ENCODE measurements around the gene RPS6KB2.
"Not testable (repeated sequence)": the region's sequence is repeated elsewhere in the genome, so short reads cannot be mapped to it uniquely, and the experiment has no call there.

RPS6KB2 gene

GRCh38 chr11:67410984-67411784, 17.1 kb upstream of the RPS6KB2 start:
- DNase-seq: no peak

GRCh38 chr11:67411785-67412152, 16.5 kb upstream of the RPS6KB2 start:
- no peak for DNase-seq

- no peak for DNase-seq
These were observed 15.7 kb upstream of the RPS6KB2 start for GRCh38 chr11:67412495-67413179.

GRCh38 chr11:67413266-67413849, 14.9 kb upstream of the RPS6KB2 start:
- no peak for DNase-seq

GRCh38 chr11:67415501-67416304, 12.6 kb upstream of the RPS6KB2 start, which contains the start of gene CARNS1:
Gene CARNS1 (plus strand): TSS chr11:67415678. CDS start chr11:67416200, 522 bp downstream.
- peak; percentile 17 for DNase-seq

GRCh38 chr11:67416416-67417335, 11.6 kb upstream of the RPS6KB2 start:
- DNase-seq: peak; percentile 45

- no peak for DNase-seq
These were observed 10.9 kb upstream of the RPS6KB2 start for GRCh38 chr11:67417425-67417824.

GRCh38 chr11:67418476-67419281, 9.6 kb upstream of the RPS6KB2 start:
- no peak for DNase-seq

GRCh38 chr11:67419325-67420049, 8.8 kb upstream of the RPS6KB2 start:
- no peak for DNase-seq

- no peak for DNase-seq
These were observed 8.1 kb upstream of the RPS6KB2 start for GRCh38 chr11:67420147-67420645.

- DNase-seq: peak; percentile 90
These were observed 7.5 kb upstream of the RPS6KB2 start for GRCh38 chr11:67420646-67421429.

- no peak for DNase-seq
These were observed 6.8 kb upstream of the RPS6KB2 start for GRCh38 chr11:67421430-67422031.

GRCh38 chr11:67422891-67423290, 5.4 kb upstream of the RPS6KB2 start:
- DNase-seq: no peak

GRCh38 chr11:67423466-67423865, 4.8 kb upstream of the RPS6KB2 start:
- no peak for DNase-seq

GRCh38 chr11:67423891-67424613, 4.2 kb upstream of the RPS6KB2 start:
- no peak for DNase-seq

GRCh38 chr11:67427364-67427859, 882 bp upstream of the RPS6KB2 start:
- not testable (repeated sequence) for DNase-seq

- DNase-seq: no peak
These were observed 859 bp downstream of the RPS6KB2 start for GRCh38 chr11:67429038-67429668.

All from NCI-H1105 treated with DMSO at 0.1 percent for 48 hours (cell line).